Osteoblast (primary cell): ENCODE data around the gene LY86. TPM values are rescaled to one million over a fixed set of nuclear protein-coding genes. Genes with fewer than 3 reads are reported as not detected.

Source experiments
- DNase-seq: peaks from one replicate; pipeline ENCODE4 v3.0.0; 2011; ENCODE audit warnings: low spot score, mixed read lengths; ENCODE audit not compliant: insufficient read length; ENCODE audit errors: missing footprints
- H2AFZ ChIP-seq: 2 replicates; pipeline ENCODE4 v1.6.0; 2011; ENCODE audit warnings: mild to moderate bottlenecking, low read length
- H3K27ac ChIP-seq: 2 replicates; pipeline ENCODE4 v1.5.1; 2011; ENCODE audit warnings: mild to moderate bottlenecking, low read depth, low read length, moderate library complexity
- H3K27me3 ChIP-seq: 2 replicates; pipeline ENCODE4 v1.6.0; 2012; ENCODE audit warnings: mild to moderate bottlenecking, control low read depth, inconsistent platforms, low read length, moderate library complexity; ENCODE audit not compliant: insufficient read depth
- H3K36me3 ChIP-seq: 2 replicates; pipeline ENCODE4 v1.5.1; 2011; ENCODE audit warnings: mild to moderate bottlenecking, low read length, control low read depth, moderate library complexity; ENCODE audit not compliant: insufficient read depth
- H3K4me1 ChIP-seq: 2 replicates; pipeline ENCODE4 v1.5.1; 2011; ENCODE audit warnings: mild to moderate bottlenecking, low read length, control low read depth, moderate library complexity; ENCODE audit not compliant: insufficient read depth
- H3K4me2 ChIP-seq: 2 replicates; pipeline ENCODE4 v1.6.0; 2011; ENCODE audit warnings: mild to moderate bottlenecking, low read length; ENCODE audit not compliant: insufficient read depth
- H3K4me3 ChIP-seq: fragments of 200-600 bp; sonication (generic); 3 replicates; pipeline ENCODE4 v1.5.1; 2012; ENCODE audit warnings: mild to moderate bottlenecking, low read length, inconsistent platforms; ENCODE audit not compliant: insufficient read depth
- H3K79me2 ChIP-seq: 2 replicates; pipeline ENCODE4 v1.6.0; 2012; ENCODE audit warnings: mild to moderate bottlenecking, low read length, control low read depth, inconsistent platforms; ENCODE audit not compliant: insufficient read depth
- H3K9me3 ChIP-seq: 2 replicates; pipeline ENCODE4 v1.5.1; 2011; ENCODE audit warnings: low read depth, low read length, control low read depth
- H4K20me1 ChIP-seq: 2 replicates; pipeline ENCODE4 v1.6.0; 2012; ENCODE audit warnings: mild to moderate bottlenecking, low read length, control low read depth; ENCODE audit not compliant: insufficient read depth
- CTCF ChIP-seq: IDR thresholded peaks from 2 replicates; pipeline ENCODE4 v1.5.1; 2011; ENCODE audit warnings: mild to moderate bottlenecking, low read depth, low read length, moderate library complexity; ENCODE audit errors: extremely low read depth
- total RNA-seq: library from RNA; depleted of rRNA; stranded (reverse); fragments of >200 nt; gene quantifications from 2 replicates; pipeline ENCODE4 v1.2.3, GENCODE V29; 2012

The LY86 gene
- total RNA-seq, 1 donor = not detected

- H3K36me3 ChIP-seq = no peaks in the 10 kb centered on the region
These were observed 34.0 kb downstream of the LY86 start for GRCh38 chr6:6622501-6622900.

GRCh38 chr6:6623553-6623952 is 35.0 kb downstream of the LY86 start:
- Histone ChIP-seq H3K79me2 (no peaks in the 10 kb centered on the region), H3K9me3 (no peaks in the 10 kb centered on the region), H3K36me3 (no peaks in the 10 kb centered on the region), H3K27ac (no peak overlapping the region), H3K27me3 (no peaks in the 10 kb centered on the region), H2AFZ (no peak overlapping the region), H3K4me3 (no peak overlapping the region), H3K4me1 (no peaks in the 10 kb centered on the region), H3K4me2 (no peak overlapping the region), H4K20me1 (no peaks in the 10 kb centered on the region)
- TF ChIP-seq CTCF = no peak
- DNase-seq = no peak

More at GRCh38 chr6:6622501-6622900, 34.0 kb downstream of the LY86 start:
- no peak for DNase-seq
- Histone ChIP-seq H3K27me3 (no peaks in the 10 kb centered on the region), H3K4me1 (no peaks in the 10 kb centered on the region), H3K79me2 (no peaks in the 10 kb centered on the region), H3K4me2 (no peak overlapping the region), H3K4me3 (no peak overlapping the region), H2AFZ (no peak overlapping the region), H3K27ac (no peak overlapping the region), H3K9me3 (no peaks in the 10 kb centered on the region), H4K20me1 (no peaks in the 10 kb centered on the region)
- TF ChIP-seq CTCF = no peak

GRCh38 chr6:6624269-6624990 is 35.9 kb downstream of the LY86 start:
- Histone ChIP-seq H3K9me3 (no peaks in the 10 kb centered on the region), H2AFZ (no peak overlapping the region), H4K20me1 (no peaks in the 10 kb centered on the region), H3K79me2 (no peaks in the 10 kb centered on the region), H3K4me3 (no peak overlapping the region), H3K4me1 (no peaks in the 10 kb centered on the region), H3K27me3 (no peaks in the 10 kb centered on the region), H3K36me3 (no peaks in the 10 kb centered on the region), H3K4me2 (no peak overlapping the region), H3K27ac (no peak overlapping the region)
- DNase-seq = no peak
- TF ChIP-seq CTCF = no peak

GRCh38 chr6:6626187-6626586 is 37.7 kb downstream of the LY86 start:
- Histone ChIP-seq H2AFZ (no peak overlapping the region), H3K79me2 (no peaks in the 10 kb centered on the region), H3K27ac (no peak overlapping the region), H3K4me2 (no peak overlapping the region), H3K4me3 (no peak overlapping the region), H4K20me1 (no peaks in the 10 kb centered on the region), H3K9me3 (no peaks in the 10 kb centered on the region), H3K4me1 (no peaks in the 10 kb centered on the region), H3K27me3 (no peaks in the 10 kb centered on the region), H3K36me3 (no peaks in the 10 kb centered on the region)
- no peak for TF ChIP-seq CTCF
- no peak for DNase-seq
